Suprapubic skin (tissue), 4 donors: ENCODE data around the gene PDXP. TPM values are rescaled to one million over a fixed set of nuclear protein-coding genes. Genes with fewer than 3 reads are reported as not detected.

Experiments
- DNase-seq, 2 donors: peaks; one replicate each; pipeline ENCODE4 v3.0.0-alpha.2; 2019; ENCODE audit warnings: low spot score in 2 of 2
- H3K27ac ChIP-seq: fragments of 200-600 bp; sonication (generic); one replicate; pipeline ENCODE4 v1.5.1; 2019
- H3K27me3 ChIP-seq: fragments of 200-600 bp; sonication (generic); one replicate; pipeline ENCODE4 v1.5.1; 2019
- H3K36me3 ChIP-seq: fragments of 200-600 bp; sonication (generic); one replicate; pipeline ENCODE4 v1.5.1; 2019
- H3K4me1 ChIP-seq: fragments of 200-600 bp; sonication (generic); one replicate; pipeline ENCODE4 v1.5.1; 2019
- H3K4me3 ChIP-seq: fragments of 200-600 bp; sonication (generic); one replicate; pipeline ENCODE4 v1.5.1; 2019; ENCODE audit warnings: mild to moderate bottlenecking
- H3K9me3 ChIP-seq: fragments of 200-600 bp; sonication (generic); one replicate; pipeline ENCODE4 v1.5.1; 2019
- CTCF ChIP-seq, 2 donors: fragments of 200-600 bp in 1 of 2; fragments of 450-650 bp in 1 of 2; sonication (generic) in 1 of 2; IDR thresholded peaks; one replicate each; pipeline ENCODE4 v1.5.1; 2016 to 2019; ENCODE audit warnings: antibody characterized with exemption in 2 of 2, mild to moderate bottlenecking in 1 of 2, moderate library complexity in 1 of 2
- EP300 ChIP-seq: sonication (generic); formaldehyde crosslinking; IDR thresholded peaks from one replicate; pipeline ENCODE4 v1.6.1; 2017; ENCODE audit warnings: antibody characterized with exemption
- POLR2A ChIP-seq, 2 donors: fragments of 450-650 bp; IDR thresholded peaks; one replicate each; pipeline ENCODE4 v1.6.1; 2017; ENCODE audit warnings: antibody characterized with exemption in 2 of 2, mild to moderate bottlenecking in 2 of 2, moderate library complexity in 2 of 2
- POLR2AphosphoS5 ChIP-seq, 3 donors: sonication (generic); formaldehyde crosslinking; IDR thresholded peaks; one replicate each; pipeline ENCODE4 v1.6.1; 2017; ENCODE audit warnings: antibody characterized with exemption in 3 of 3
- WGBS: methylation state at CpG from one replicate; pipeline ENCODE4 v1.1.5; 2018; 5-methylcytosine and 5-hydroxymethylcytosine counted together
- total RNA-seq, 4 donors: library from RNA; depleted of rRNA; stranded (reverse); fragments of >200 nt; gene quantifications; one replicate each; pipeline ENCODE4 v1.1.0, GENCODE V29; 2016

PDXP gene
- total RNA-seq, 4 donors from 2014 or later: 4.2 to 6.1 (median 4.9) TPM

DNA sequence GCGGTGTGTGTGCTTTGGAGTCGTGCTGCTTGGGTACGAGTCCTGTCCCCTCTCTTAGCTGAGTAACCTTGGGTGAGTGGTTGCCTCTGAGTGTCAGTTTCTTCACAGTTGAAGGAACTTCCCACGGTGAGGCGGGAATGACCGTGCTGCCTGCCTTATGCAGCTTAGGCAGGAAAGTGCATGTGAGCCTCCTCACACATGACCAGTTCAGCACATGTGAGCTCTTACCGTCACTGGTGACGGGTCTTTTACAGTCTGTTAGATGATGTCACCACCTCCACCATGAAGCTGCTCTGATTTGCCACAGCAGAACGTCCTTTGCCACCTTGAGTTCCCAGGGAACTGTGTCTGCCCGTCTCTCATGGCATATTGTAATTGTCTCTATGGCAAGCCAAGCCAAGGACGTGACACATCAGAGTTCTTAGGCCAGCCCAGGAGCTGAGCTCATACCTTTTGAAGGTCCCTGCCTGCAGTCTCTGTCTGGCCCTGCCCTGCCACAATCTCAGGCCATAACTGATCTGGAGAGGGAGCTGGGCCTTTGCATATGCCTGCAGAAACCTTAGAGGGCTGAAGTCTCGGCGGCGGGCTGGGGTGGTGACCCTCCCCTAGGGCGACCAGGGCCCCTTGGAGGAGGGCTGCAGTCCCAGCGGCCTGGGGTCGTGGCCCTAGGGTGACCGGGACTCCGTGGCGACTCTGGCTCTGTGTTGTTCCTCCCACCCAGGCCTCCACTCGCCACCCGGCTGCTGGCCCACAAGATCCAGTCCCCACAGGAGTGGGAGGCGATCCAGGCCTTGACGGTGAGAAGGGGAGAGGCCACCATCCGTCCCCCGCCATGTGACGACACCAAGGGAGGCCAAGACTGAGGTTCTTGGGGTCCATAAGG, 42.1 kb upstream of the PDXP start:
- WGBS: 96% methylated on average over 8 of the region's 27 CpGs

DNA sequence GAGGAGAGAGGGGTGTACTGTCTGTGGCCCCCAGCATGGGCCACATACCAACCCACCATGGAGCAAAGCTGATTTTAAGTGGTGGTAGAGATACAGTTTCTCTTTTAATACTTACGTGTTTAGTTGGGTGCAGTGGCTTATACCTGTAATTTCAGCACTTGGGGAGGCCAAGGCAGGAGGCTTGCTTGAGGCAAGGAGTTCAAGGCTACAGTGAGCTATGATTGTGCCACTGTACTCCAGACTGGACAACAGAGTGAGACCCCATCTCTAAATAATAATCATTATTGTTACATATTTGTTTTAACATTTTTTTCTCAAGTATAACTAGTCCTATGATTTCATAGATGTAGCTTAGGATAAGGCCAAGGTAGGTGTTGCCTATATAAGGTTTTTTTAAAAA, 41.1 kb upstream of the PDXP start:
- no peak overlapping the region for H3K27ac ChIP-seq
- no peaks in the 10 kb centered on the region for H3K9me3 ChIP-seq
- H3K4me3 ChIP-seq: no peak overlapping the region
- 88% methylated on average over 1 of the region's 1 CpG for WGBS
- peaks cover 85% of the 10 kb centered on the region for H3K36me3 ChIP-seq
- no peaks in the 10 kb centered on the region for H3K27me3 ChIP-seq
- DNase-seq: no peak
- H3K4me1 ChIP-seq: peaks cover 18% of the 10 kb centered on the region
- TF ChIP-seq CTCF (IDR thresholded peaks at IDR 0.05): no peak
- no peak for TF ChIP-seq EP300
- no peak for TF ChIP-seq POLR2A (IDR thresholded peaks at IDR 0.05)
- no peak for TF ChIP-seq POLR2AphosphoS5 (IDR thresholded peaks at IDR 0.05)

More for the DNA sequence above, 42.1 kb upstream of the PDXP start:
- peak in 1 of 2 donors; percentile 66 for DNase-seq
- peaks cover 23% of the 10 kb centered on the region for H3K4me1 ChIP-seq
- H3K27ac ChIP-seq: no peak overlapping the region
- H3K9me3 ChIP-seq: no peaks in the 10 kb centered on the region
- peaks cover 77% of the 10 kb centered on the region for H3K36me3 ChIP-seq
- no peak for TF ChIP-seq POLR2AphosphoS5 (IDR thresholded peaks at IDR 0.05)
- TF ChIP-seq POLR2A (IDR thresholded peaks at IDR 0.05): no peak
- no peak for TF ChIP-seq EP300
- no peak overlapping the region for H3K4me3 ChIP-seq
- no peaks in the 10 kb centered on the region for H3K27me3 ChIP-seq

GRCh38 chr22:37618072-37618656, 40.4 kb upstream of the PDXP start:
- peaks cover 89% of the 10 kb centered on the region for H3K36me3 ChIP-seq

GRCh38 chr22:37618674-37619073, 39.8 kb upstream of the PDXP start:
- 93% methylated on average over 4 of the region's 6 CpGs for WGBS
- H3K36me3 ChIP-seq: peaks cover 89% of the 10 kb centered on the region

More at GRCh38 chr22:37618072-37618656, 40.4 kb upstream of the PDXP start:
- 87% methylated on average over 6 of the region's 14 CpGs for WGBS
- TF ChIP-seq CTCF (IDR thresholded peaks at IDR 0.05) (no peak), POLR2A (IDR thresholded peaks at IDR 0.05) (no peak), POLR2AphosphoS5 (IDR thresholded peaks at IDR 0.05) (no peak), EP300 (no peak)
- Histone ChIP-seq H3K9me3 (no peaks in the 10 kb centered on the region), H3K4me1 (peaks cover 14% of the 10 kb centered on the region), H3K27ac (no peak overlapping the region), H3K27me3 (no peaks in the 10 kb centered on the region), H3K4me3 (no peak overlapping the region)
- DNase-seq: no peak

GRCh38 chr22:37619991-37620390, 38.5 kb upstream of the PDXP start:
- peaks cover 14% of the 10 kb centered on the region for H3K4me1 ChIP-seq
- H3K9me3 ChIP-seq: no peaks in the 10 kb centered on the region
- H3K4me3 ChIP-seq: no peak overlapping the region
- DNase-seq: no peak
- no peaks in the 10 kb centered on the region for H3K27me3 ChIP-seq
- H3K27ac ChIP-seq: no peak overlapping the region
- peaks cover 77% of the 10 kb centered on the region for H3K36me3 ChIP-seq
- no peak for TF ChIP-seq POLR2A (IDR thresholded peaks at IDR 0.05)
- no peak for TF ChIP-seq POLR2AphosphoS5 (IDR thresholded peaks at IDR 0.05)
- TF ChIP-seq CTCF (IDR thresholded peaks at IDR 0.05): no peak
- TF ChIP-seq EP300: no peak
- WGBS: 93% methylated on average over 5 of the region's 7 CpGs

More at GRCh38 chr22:37618674-37619073, 39.8 kb upstream of the PDXP start:
- TF ChIP-seq EP300 (no peak), CTCF (IDR thresholded peaks at IDR 0.05) (no peak), POLR2A (IDR thresholded peaks at IDR 0.05) (no peak), POLR2AphosphoS5 (IDR thresholded peaks at IDR 0.05) (no peak)
- no peak overlapping the region for H3K4me3 ChIP-seq
- H3K27ac ChIP-seq: no peak overlapping the region
- no peaks in the 10 kb centered on the region for H3K27me3 ChIP-seq
- peaks cover 14% of the 10 kb centered on the region for H3K4me1 ChIP-seq
- no peaks in the 10 kb centered on the region for H3K9me3 ChIP-seq
- no peak for DNase-seq
